K562 (cell line): ENCODE data around the gene OR10A3. TPM values are rescaled to one million over a fixed set of nuclear protein-coding genes. Genes with fewer than 3 reads are reported as not detected.

ENCODE experiments used
- ATAC-seq: fragments of 200-7000 bp; cut with Tn5 transposase; 3 replicates; pipeline ENCODE4 v1.9.1; 2020; ENCODE audit warnings: moderate library complexity
- BruUV-seq: library from RNA; stranded (reverse); fragments of 400-500 nt; replicated peaks from 2 replicates; lab custom pipeline; 2021; lab: Mats Ljungman, UMichigan
- CTCF ChIA-PET: fragments of 300-600 bp; formaldehyde crosslinking; extraction: SDS; loops from one replicate; lab custom pipeline; 2021; ENCODE audit warnings: low intra/inter-chr PET ratio; lab: Yijun Ruan, JAX
- POLR2A ChIA-PET: fragments of 300-600, 350-650 bp; sonication (Branson Sonifier 250); formaldehyde crosslinking; extraction: SDS; loops from one replicate; lab custom pipeline; 2021; ENCODE audit warnings: antibody characterized with exemption, inconsistent platforms; lab: Yijun Ruan, JAX
- DNase-seq, 4 experiments: peaks; one replicate each; pipeline versions ENCODE4 v3.0.0 to v3.0.0-alpha.2; 2011 to 2018; ENCODE audit warnings: low spot score in 3 of 4, mixed read lengths in 3 of 4; ENCODE audit errors: extremely low read depth in 1 of 4
- FAIRE-seq: peaks from 2 replicates; lab custom pipeline; 2011; peaks lifted over from hg19 to GRCh38; lab: Jason Lieb, UNC
- H2AFZ ChIP-seq: 2 replicates; pipeline ENCODE4 v1.6.0; 2011; ENCODE audit warnings: low read depth, low read length, control low read depth, inconsistent platforms
- H3K27ac ChIP-seq: fragments of 200-600 bp; 3 replicates; pipeline ENCODE4 v1.8.0; 2011; ENCODE audit warnings: low read depth, mild to moderate bottlenecking, control low read depth, inconsistent platforms, low read length, moderate library complexity, mixed read lengths; ENCODE audit errors: extremely low read depth
- H3K27me3 ChIP-seq, 2 experiments: fragments of 300-600 bp in 1 of 2; 2 replicates in 1 of 2; 3 replicates in 1 of 2; pipeline versions ENCODE4 v1.6.0 to v1.8.0; 2011; ENCODE audit warnings: inconsistent platforms in 2 of 2, low read length in 2 of 2, mild to moderate bottlenecking in 1 of 2, mixed read lengths in 1 of 2, moderate library complexity in 1 of 2; ENCODE audit not compliant: control insufficient read depth in 2 of 2, insufficient read depth in 2 of 2
- H3K36me3 ChIP-seq: fragments of 300-600 bp; 3 replicates; pipeline ENCODE4 v1.8.0; 2011; ENCODE audit warnings: mild to moderate bottlenecking, low read length, inconsistent platforms; ENCODE audit not compliant: control insufficient read depth, insufficient read depth
- H3K4me1 ChIP-seq, 2 experiments: fragments of 200-600 bp in 1 of 2; replicated peaks in 1 of 2; 2 replicates in 1 of 2; 3 replicates in 1 of 2; pipeline versions ENCODE4 v1.5.1 to v1.8.0; 2011; ENCODE audit warnings: inconsistent platforms in 2 of 2, low read length in 2 of 2, mild to moderate bottlenecking in 1 of 2, mixed read lengths in 1 of 2, moderate library complexity in 1 of 2; ENCODE audit not compliant: control insufficient read depth in 2 of 2, insufficient read depth in 2 of 2
- H3K4me2 ChIP-seq: 2 replicates; pipeline ENCODE4 v1.6.1; 2011; ENCODE audit warnings: low read length, control low read depth, inconsistent platforms, mixed read lengths; ENCODE audit not compliant: insufficient read depth
- H3K4me3 ChIP-seq: fragments of 200-600 bp; sonication (generic), shearing (Covaris generic); 2 replicates; pipeline ENCODE4 v1.5.1; 2016; ENCODE audit warnings: control low read depth, inconsistent platforms
- H3K79me2 ChIP-seq: fragments of 200-600 bp; 3 replicates; pipeline ENCODE4 v1.8.0; 2011; ENCODE audit warnings: low read length, inconsistent platforms; ENCODE audit not compliant: control insufficient read depth, insufficient read depth
- H3K9ac ChIP-seq, 2 experiments: 2 replicates each; pipeline versions ENCODE4 v1.6.0 to v1.6.1; 2011; ENCODE audit warnings: low read depth in 2 of 2, low read length in 2 of 2, control low read depth in 1 of 2, inconsistent platforms in 1 of 2, mild to moderate bottlenecking in 1 of 2, mixed read lengths in 1 of 2; ENCODE audit not compliant: insufficient read depth in 1 of 2
- H3K9me1 ChIP-seq: one replicate; pipeline ENCODE4 v1.6.0; 2011; ENCODE audit warnings: inconsistent platforms, mild to moderate bottlenecking, low read length, moderate library complexity; ENCODE audit not compliant: control insufficient read depth, insufficient read depth
- H3K9me3 ChIP-seq: replicated peaks from 2 replicates; pipeline ENCODE4 v1.5.1; 2011; ENCODE audit warnings: low read depth, low read length, inconsistent platforms; ENCODE audit not compliant: control insufficient read depth, insufficient read depth
- H4K20me1 ChIP-seq: replicated peaks from 2 replicates; pipeline ENCODE4 v1.6.1; 2011; ENCODE audit warnings: low read length, inconsistent platforms, mixed read lengths; ENCODE audit not compliant: control insufficient read depth, insufficient read depth
- CREM ChIP-seq: IDR thresholded peaks from 2 replicates; pipeline ENCODE4 v1.6.1; 2014; ENCODE audit warnings: antibody characterized with exemption, low read depth
- ETV6 ChIP-seq, 3 experiments: fragments of 150-350 bp in 1 of 3; sonication (generic) in 1 of 3; formaldehyde crosslinking in 1 of 3; IDR thresholded peaks; 2 replicates each; pipeline versions ENCODE4 v1.6.1 to v1.8.0; 2014 to 2022; ENCODE audit warnings: borderline replicate concordance in 2 of 3, low read depth in 2 of 3, antibody characterized with exemption in 1 of 3, low read length in 1 of 3, mild to moderate bottlenecking in 1 of 3, missing genetic modification reagents in 1 of 3
- HDAC2 ChIP-seq: fragments of 450-650 bp; IDR thresholded peaks from 2 replicates; pipeline ENCODE4 v1.6.1; 2016; ENCODE audit warnings: mild to moderate bottlenecking
- MTA1 ChIP-seq: fragments of 450-650 bp; IDR thresholded peaks from 2 replicates; pipeline ENCODE4 v1.6.1; 2017; ENCODE audit warnings: borderline replicate concordance
- NELFE ChIP-seq: IDR thresholded peaks from 2 replicates; pipeline ENCODE4 v1.6.1; 2011; ENCODE audit warnings: mild to moderate bottlenecking; ENCODE audit not compliant: insufficient read depth, insufficient read length
- STAT5B ChIP-seq: fragments of 250-450 bp; sonication (Bioruptor Pico); IDR thresholded peaks from 2 replicates; pipeline ENCODE4 v1.8.0; 2021; ENCODE audit warnings: mild to moderate bottlenecking, inconsistent platforms
- ZNF76 ChIP-seq: fragments of 250-450 bp; sonication (Bioruptor Pico); IDR thresholded peaks from 2 replicates; pipeline ENCODE4 v1.4.0; 2020; ENCODE audit warnings: mild to moderate bottlenecking, moderate library complexity, borderline replicate concordance
- WGBS: fragments of 100-300 bp; shearing (Covaris generic); methylation state at CpG from one replicate; pipeline ENCODE4 v1.1.6; 2016; ENCODE audit warnings: low coverage, mixed read lengths; ENCODE audit not compliant: insufficient coverage; ENCODE audit errors: missing lambda C conversion rate; 5-methylcytosine and 5-hydroxymethylcytosine counted together
- in situ Hi-C: fragments of 300-500 bp; cut with MboI; formaldehyde crosslinking; loops from 4 replicates; pipeline ENCODE4 v1.15.0; 2018; ENCODE audit warnings: inconsistent platforms, mixed read lengths
- intact Hi-C: fragments of 100-400 bp; cut with micrococcal nuclease; formaldehyde crosslinking; loops from 2 replicates; pipeline ENCODE4 v1.14.2; 2022
- polyA plus RNA-seq, 8 experiments: library from polyadenylated mRNA; depleted of rRNA in 4 of 8; stranded (reverse) in 5 of 8; unstranded in 3 of 8; fragments of >200 nt; fragmentation: Nextera tagmentation in 2 of 8; fragmentation: Illumina TruSeq in 1 of 8; extraction: Ambion mirVana in 2 of 8; extraction: Trizol in 1 of 8; gene quantifications; 2 replicates each; pipeline versions ENCODE4 v1.2.1 to v1.2.3, GENCODE V29; 2011 to 2014; ENCODE audit warnings: inconsistent platforms in 1 of 8, missing spikeins in 1 of 8
- total RNA-seq, 7 experiments: library from RNA; depleted of rRNA in 6 of 7; stranded (reverse); fragments of >200 nt in 6 of 7; fragmentation: Illumina TruSeq in 2 of 7; extraction: Trizol in 2 of 7; gene quantifications; 2 replicates each; pipeline versions ENCODE4 v1.2.1 to v1.2.3, GENCODE V29; 2011 to 2021; ENCODE audit warnings: low replicate concordance in 1 of 7
- TF ChIP-seq, protein P1 (sequence below): fragments of 200-600 bp; sonication (generic); IDR thresholded peaks from one replicate; pipeline ENCODE4 v1.6.1; 2012; ENCODE audit warnings: mild to moderate bottlenecking, low read depth, low read length, inconsistent platforms

The OR10A3 gene
- total and polyA plus RNA-seq, 9 of the 15 experiments (the other 6 are each of a cell fraction or from before 2014, with no cell fraction given): not detected

DNA sequence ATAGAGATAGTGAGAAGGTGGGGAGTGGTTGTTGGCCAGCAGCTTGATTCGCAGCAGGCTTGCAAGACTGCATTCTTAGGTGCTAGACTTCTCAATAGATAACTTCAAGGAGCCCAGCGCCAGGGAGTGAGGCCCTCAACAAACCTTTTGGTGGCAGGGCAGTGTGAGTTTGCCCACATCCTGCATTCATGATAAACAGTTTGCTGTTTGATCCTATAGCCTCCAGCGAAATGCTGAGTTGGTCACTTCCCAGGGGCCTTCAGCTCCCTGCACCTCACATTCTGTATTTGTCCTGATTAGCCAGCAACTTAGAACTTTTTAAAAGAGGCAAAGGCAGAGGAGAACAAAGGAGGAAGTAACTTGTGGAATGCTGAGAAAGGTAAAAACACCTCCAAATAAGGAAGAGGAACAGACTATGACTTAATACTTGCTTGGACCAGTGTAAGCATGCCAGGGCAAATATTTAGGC, 35.5 kb downstream of the OR10A3 start:
- Histone ChIP-seq H3K9me3 (no peaks in the 10 kb centered on the region), H3K79me2 (no peaks in the 10 kb centered on the region), H3K4me2 (no peak overlapping the region), H3K27ac (no peak overlapping the region), H3K4me1 (no peaks in the 10 kb centered on the region), H4K20me1 (no peaks in the 10 kb centered on the region), H3K27me3 (no peaks in the 10 kb centered on the region; a peak in 1 of 5 replicates), H3K4me3 (no peak overlapping the region), H3K9me1 (no peaks in the 10 kb centered on the region), H2AFZ (no peak overlapping the region), H3K36me3 (no peaks in the 10 kb centered on the region), H3K9ac (no peak overlapping the region)
- WGBS: 0% methylated on average over 3 of the region's 3 CpGs
- ChIA-PET CTCF (no interaction called here), POLR2A (interaction anchor here (0.7 kb wide), 1 partner anchor 1250 kb away, joined by 4 read pairs; no protein-coding TSS in a partner anchor)
- FAIRE-seq: no peak
- DNase-seq: no peak
- intact Hi-C loops: no loop called here
- no peak for ATAC-seq
- in situ Hi-C loops: no loop called here
- BruUV-seq: no TSS peak
- no peak for TF ChIP-seq HDAC2
- TF ChIP-seq NELFE: no peak
- no peak for TF ChIP-seq STAT5B (CRISPR knock-in tag)
- TF ChIP-seq, protein P1, sequence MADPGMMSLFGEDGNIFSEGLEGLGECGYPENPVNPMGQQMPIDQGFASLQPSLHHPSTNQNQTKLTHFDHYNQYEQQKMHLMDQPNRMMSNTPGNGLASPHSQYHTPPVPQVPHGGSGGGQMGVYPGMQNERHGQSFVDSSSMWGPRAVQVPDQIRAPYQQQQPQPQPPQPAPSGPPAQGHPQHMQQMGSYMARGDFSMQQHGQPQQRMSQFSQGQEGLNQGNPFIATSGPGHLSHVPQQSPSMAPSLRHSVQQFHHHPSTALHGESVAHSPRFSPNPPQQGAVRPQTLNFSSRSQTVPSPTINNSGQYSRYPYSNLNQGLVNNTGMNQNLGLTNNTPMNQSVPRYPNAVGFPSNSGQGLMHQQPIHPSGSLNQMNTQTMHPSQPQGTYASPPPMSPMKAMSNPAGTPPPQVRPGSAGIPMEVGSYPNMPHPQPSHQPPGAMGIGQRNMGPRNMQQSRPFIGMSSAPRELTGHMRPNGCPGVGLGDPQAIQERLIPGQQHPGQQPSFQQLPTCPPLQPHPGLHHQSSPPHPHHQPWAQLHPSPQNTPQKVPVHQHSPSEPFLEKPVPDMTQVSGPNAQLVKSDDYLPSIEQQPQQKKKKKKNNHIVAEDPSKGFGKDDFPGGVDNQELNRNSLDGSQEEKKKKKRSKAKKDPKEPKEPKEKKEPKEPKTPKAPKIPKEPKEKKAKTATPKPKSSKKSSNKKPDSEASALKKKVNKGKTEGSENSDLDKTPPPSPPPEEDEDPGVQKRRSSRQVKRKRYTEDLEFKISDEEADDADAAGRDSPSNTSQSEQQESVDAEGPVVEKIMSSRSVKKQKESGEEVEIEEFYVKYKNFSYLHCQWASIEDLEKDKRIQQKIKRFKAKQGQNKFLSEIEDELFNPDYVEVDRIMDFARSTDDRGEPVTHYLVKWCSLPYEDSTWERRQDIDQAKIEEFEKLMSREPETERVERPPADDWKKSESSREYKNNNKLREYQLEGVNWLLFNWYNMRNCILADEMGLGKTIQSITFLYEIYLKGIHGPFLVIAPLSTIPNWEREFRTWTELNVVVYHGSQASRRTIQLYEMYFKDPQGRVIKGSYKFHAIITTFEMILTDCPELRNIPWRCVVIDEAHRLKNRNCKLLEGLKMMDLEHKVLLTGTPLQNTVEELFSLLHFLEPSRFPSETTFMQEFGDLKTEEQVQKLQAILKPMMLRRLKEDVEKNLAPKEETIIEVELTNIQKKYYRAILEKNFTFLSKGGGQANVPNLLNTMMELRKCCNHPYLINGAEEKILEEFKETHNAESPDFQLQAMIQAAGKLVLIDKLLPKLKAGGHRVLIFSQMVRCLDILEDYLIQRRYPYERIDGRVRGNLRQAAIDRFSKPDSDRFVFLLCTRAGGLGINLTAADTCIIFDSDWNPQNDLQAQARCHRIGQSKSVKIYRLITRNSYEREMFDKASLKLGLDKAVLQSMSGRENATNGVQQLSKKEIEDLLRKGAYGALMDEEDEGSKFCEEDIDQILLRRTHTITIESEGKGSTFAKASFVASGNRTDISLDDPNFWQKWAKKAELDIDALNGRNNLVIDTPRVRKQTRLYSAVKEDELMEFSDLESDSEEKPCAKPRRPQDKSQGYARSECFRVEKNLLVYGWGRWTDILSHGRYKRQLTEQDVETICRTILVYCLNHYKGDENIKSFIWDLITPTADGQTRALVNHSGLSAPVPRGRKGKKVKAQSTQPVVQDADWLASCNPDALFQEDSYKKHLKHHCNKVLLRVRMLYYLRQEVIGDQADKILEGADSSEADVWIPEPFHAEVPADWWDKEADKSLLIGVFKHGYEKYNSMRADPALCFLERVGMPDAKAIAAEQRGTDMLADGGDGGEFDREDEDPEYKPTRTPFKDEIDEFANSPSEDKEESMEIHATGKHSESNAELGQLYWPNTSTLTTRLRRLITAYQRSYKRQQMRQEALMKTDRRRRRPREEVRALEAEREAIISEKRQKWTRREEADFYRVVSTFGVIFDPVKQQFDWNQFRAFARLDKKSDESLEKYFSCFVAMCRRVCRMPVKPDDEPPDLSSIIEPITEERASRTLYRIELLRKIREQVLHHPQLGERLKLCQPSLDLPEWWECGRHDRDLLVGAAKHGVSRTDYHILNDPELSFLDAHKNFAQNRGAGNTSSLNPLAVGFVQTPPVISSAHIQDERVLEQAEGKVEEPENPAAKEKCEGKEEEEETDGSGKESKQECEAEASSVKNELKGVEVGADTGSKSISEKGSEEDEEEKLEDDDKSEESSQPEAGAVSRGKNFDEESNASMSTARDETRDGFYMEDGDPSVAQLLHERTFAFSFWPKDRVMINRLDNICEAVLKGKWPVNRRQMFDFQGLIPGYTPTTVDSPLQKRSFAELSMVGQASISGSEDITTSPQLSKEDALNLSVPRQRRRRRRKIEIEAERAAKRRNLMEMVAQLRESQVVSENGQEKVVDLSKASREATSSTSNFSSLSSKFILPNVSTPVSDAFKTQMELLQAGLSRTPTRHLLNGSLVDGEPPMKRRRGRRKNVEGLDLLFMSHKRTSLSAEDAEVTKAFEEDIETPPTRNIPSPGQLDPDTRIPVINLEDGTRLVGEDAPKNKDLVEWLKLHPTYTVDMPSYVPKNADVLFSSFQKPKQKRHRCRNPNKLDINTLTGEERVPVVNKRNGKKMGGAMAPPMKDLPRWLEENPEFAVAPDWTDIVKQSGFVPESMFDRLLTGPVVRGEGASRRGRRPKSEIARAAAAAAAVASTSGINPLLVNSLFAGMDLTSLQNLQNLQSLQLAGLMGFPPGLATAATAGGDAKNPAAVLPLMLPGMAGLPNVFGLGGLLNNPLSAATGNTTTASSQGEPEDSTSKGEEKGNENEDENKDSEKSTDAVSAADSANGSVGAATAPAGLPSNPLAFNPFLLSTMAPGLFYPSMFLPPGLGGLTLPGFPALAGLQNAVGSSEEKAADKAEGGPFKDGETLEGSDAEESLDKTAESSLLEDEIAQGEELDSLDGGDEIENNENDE: no peak
- TF ChIP-seq ETV6 (IDR thresholded peaks at IDR 0.05; ENCODE audit: borderline replicate concordance in 1 of 2, low read depth in 2 of 2, low read length in 1 of 2): no peak
- TF ChIP-seq ETV6 (CRISPR knock-in tag; IDR thresholded peaks at IDR 0.05; ENCODE audit: borderline replicate concordance): no peak
- TF ChIP-seq CREM: no peak
- TF ChIP-seq ZNF76: no peak
- TF ChIP-seq MTA1: no peak
- TF ChIP-seq, all 486 proteins: peak for 0
